Natural killer cell (primary cell): ENCODE measurements around the gene KIAA0319L. TPM values are rescaled to one million over a fixed set of nuclear protein-coding genes. Genes with fewer than 3 reads are reported as not detected.

Source experiments
- ATAC-seq, 3 donors: fragments of 150-1000 bp in 2 of 3; fragments of 200-7000 bp in 1 of 3; cut with Tn5 transposase; 1 replicate in 1 of 3; 2 replicates in 2 of 3; pipeline ENCODE4 v1.10.0; 2021; ENCODE audit warnings: mild to moderate bottlenecking in 2 of 3, moderate library complexity in 2 of 3
- DNase-seq, 2 donors: peaks; one replicate each; pipeline versions ENCODE4 v3.0.0 to v3.0.0-alpha.2; 2013 to 2021; ENCODE audit warnings: mixed read lengths in 1 of 2
- H3K27ac ChIP-seq: one replicate; pipeline ENCODE4 v1.5.1; 2013; ENCODE audit warnings: mild to moderate bottlenecking, low read length
- H3K27me3 ChIP-seq: one replicate; pipeline ENCODE4 v1.6.1; 2013; ENCODE audit warnings: low read length; ENCODE audit not compliant: control insufficient read depth, insufficient read depth
- H3K36me3 ChIP-seq: one replicate; pipeline ENCODE4 v1.6.1; 2013; ENCODE audit warnings: low read length; ENCODE audit not compliant: control insufficient read depth, insufficient read depth
- H3K4me1 ChIP-seq: one replicate; pipeline ENCODE4 v1.6.1; 2013; ENCODE audit warnings: low read length; ENCODE audit not compliant: control insufficient read depth, insufficient read depth
- H3K4me3 ChIP-seq: one replicate; pipeline ENCODE4 v1.5.1; 2013; ENCODE audit warnings: low read length
- H3K9me3 ChIP-seq: one replicate; pipeline ENCODE4 v1.6.1; 2013; ENCODE audit warnings: low read length; ENCODE audit not compliant: control insufficient read depth, insufficient read depth
- H3K27ac Mint-ChIP-seq, 2 donors: one replicate each; pipeline ENCODE4 v1.8.0; 2022; ENCODE audit warnings: mild to moderate bottlenecking in 2 of 2, mixed read lengths in 2 of 2, moderate library complexity in 1 of 2
- H3K27me3 Mint-ChIP-seq, 2 donors: one replicate each; pipeline ENCODE4 v1.8.0; 2022; ENCODE audit warnings: low read depth in 2 of 2, mixed read lengths in 2 of 2
- H3K36me3 Mint-ChIP-seq: one replicate; pipeline ENCODE4 v1.8.0; 2022; ENCODE audit warnings: mixed read lengths
- H3K4me1 Mint-ChIP-seq, 2 donors: one replicate each; pipeline ENCODE4 v1.8.0; 2022; ENCODE audit warnings: mixed read lengths in 2 of 2
- H3K4me3 Mint-ChIP-seq: one replicate; pipeline ENCODE4 v1.8.0; 2022; ENCODE audit warnings: mild to moderate bottlenecking, moderate library complexity, mixed read lengths
- H3K9me3 Mint-ChIP-seq, 2 donors: one replicate each; pipeline ENCODE4 v1.8.0; 2022; ENCODE audit warnings: mixed read lengths in 2 of 2
- WGBS: methylation state at CpG from one replicate; pipeline ENCODE4 v1.1.7; 2013; ENCODE audit warnings: missing lambda C conversion rate; ENCODE audit not compliant: insufficient coverage; 5-methylcytosine and 5-hydroxymethylcytosine counted together
- intact Hi-C: fragments of 100-400 bp; cut with micrococcal nuclease; formaldehyde crosslinking; loops from one replicate; pipeline ENCODE4 v1.14.2; 2022
- total RNA-seq, 4 donors: library from RNA; stranded (reverse); fragments of 120-200 nt in 1 of 4; gene quantifications; one replicate each; pipeline versions ENCODE4 v1.2.3 to v1.2.4, GENCODE V29; 2013 to 2022
- TF ChIP-seq, protein P1 (sequence below): fragments of 200-600 bp; IDR thresholded peaks from one replicate; pipeline ENCODE4 v1.8.0; 2022; ENCODE audit warnings: antibody characterized with exemption

The KIAA0319L gene
- total RNA-seq, 3 donors from 2014 or later (not counting 1 experiment from before 2014, with no cell fraction given): 51.3 to 75.0 (median 64.8) TPM

GRCh38 chr1:35564037-35564883 lies 7.1 kb upstream of the KIAA0319L start:
- H3K4me3 ChIP-seq: no peak overlapping the region
- Mint-ChIP-seq H3K27me3 (no peaks in the 10 kb centered on the region), H3K36me3 (no peaks in the 10 kb centered on the region), H3K27ac (peak overlapping the region in 1 of 2 donors; percentile 82), H3K4me3 (no peak overlapping the region), H3K9me3 (no peaks in the 10 kb centered on the region), H3K4me1 (peaks cover 20 to 47% of the 10 kb centered on the region in 2 donors)
- 85% methylated on average over 9 of the region's 9 CpGs for WGBS
- H3K36me3 ChIP-seq: peaks cover 2% of the 10 kb centered on the region
- DNase-seq: peak; percentile 76 to 90
- H3K9me3 ChIP-seq: no peaks in the 10 kb centered on the region
- H3K27me3 ChIP-seq: no peaks in the 10 kb centered on the region
- H3K27ac ChIP-seq: no peak overlapping the region
- H3K4me1 ChIP-seq: peaks cover 10% of the 10 kb centered on the region
- ATAC-seq: peak; percentile 73 to 90 (median 83)
- TF ChIP-seq, protein P1, sequence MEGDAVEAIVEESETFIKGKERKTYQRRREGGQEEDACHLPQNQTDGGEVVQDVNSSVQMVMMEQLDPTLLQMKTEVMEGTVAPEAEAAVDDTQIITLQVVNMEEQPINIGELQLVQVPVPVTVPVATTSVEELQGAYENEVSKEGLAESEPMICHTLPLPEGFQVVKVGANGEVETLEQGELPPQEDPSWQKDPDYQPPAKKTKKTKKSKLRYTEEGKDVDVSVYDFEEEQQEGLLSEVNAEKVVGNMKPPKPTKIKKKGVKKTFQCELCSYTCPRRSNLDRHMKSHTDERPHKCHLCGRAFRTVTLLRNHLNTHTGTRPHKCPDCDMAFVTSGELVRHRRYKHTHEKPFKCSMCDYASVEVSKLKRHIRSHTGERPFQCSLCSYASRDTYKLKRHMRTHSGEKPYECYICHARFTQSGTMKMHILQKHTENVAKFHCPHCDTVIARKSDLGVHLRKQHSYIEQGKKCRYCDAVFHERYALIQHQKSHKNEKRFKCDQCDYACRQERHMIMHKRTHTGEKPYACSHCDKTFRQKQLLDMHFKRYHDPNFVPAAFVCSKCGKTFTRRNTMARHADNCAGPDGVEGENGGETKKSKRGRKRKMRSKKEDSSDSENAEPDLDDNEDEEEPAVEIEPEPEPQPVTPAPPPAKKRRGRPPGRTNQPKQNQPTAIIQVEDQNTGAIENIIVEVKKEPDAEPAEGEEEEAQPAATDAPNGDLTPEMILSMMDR: peak; percentile 78
- intact Hi-C loops: loop anchor here (1.0 kb wide), 2 partner anchors 113 to 210 kb away; no protein-coding TSS in a partner anchor

GRCh38 chr1:35563166-35563565 lies 6.0 kb upstream of the KIAA0319L start:
- intact Hi-C loops: no loop called here
- 38% methylated on average over 12 of the region's 12 CpGs for WGBS

DNA sequence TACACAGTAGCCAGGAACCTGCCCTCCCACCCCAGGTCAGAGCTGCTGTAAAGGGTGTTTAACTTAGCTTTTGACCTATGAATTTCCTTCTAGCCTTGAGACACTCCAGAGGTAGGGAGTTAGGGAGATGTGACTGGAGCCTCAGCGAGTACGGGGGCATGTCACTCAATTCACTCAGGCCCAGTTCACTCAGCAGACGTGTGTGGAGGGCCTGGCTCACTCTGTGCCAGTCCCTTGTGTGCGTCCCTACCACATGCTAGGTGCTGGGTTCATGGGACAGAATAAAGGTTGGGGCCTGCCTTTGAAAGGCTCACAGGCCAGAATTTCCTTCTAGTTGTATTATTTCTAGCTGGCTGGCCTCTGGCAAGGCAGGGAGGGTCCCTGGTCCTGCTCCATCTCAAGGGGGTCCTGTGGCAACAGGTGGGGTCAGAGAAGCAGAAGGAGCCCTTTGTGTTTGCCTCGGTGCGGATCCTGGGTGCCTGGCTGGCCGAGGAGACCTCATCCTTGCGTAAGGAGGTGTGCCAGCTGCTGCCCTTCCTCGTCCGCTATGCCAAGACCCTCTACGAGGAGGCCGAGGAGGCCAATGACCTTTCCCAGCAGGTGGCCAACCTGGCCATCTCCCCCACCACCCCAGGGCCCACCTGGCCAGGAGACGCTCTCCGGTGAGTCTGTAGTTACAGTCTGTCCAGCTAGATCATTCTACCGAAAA lies 4.9 kb upstream of the KIAA0319L start:
- DNase-seq: no peak
- Histone ChIP-seq H3K4me1 (peaks cover 21% of the 10 kb centered on the region), H3K36me3 (peaks cover 2% of the 10 kb centered on the region), H3K27me3 (no peaks in the 10 kb centered on the region), H3K9me3 (no peaks in the 10 kb centered on the region), H3K4me3 (no peak overlapping the region), H3K27ac (no peak overlapping the region)
- Mint-ChIP-seq H3K4me3 (no peak overlapping the region), H3K4me1 (peaks cover 17 to 52% of the 10 kb centered on the region in 2 donors), H3K27ac (peak overlapping the region in 1 of 2 donors; percentile 41), H3K9me3 (no peaks in the 10 kb centered on the region), H3K36me3 (no peaks in the 10 kb centered on the region), H3K27me3 (no peaks in the 10 kb centered on the region)
- intact Hi-C loops: no loop called here
- 94% methylated on average over 14 of the region's 15 CpGs for WGBS
- TF ChIP-seq, protein P1: no peak
- no peak for ATAC-seq

More at GRCh38 chr1:35563166-35563565, 6.0 kb upstream of the KIAA0319L start:
- Histone ChIP-seq H3K36me3 (peaks cover 2% of the 10 kb centered on the region), H3K9me3 (no peaks in the 10 kb centered on the region), H3K4me1 (peaks cover 17% of the 10 kb centered on the region), H3K27me3 (no peaks in the 10 kb centered on the region), H3K4me3 (no peak overlapping the region), H3K27ac (no peak overlapping the region)
- ATAC-seq (no peak), DNase-seq (no peak)
- no peaks in the 10 kb centered on the region for H3K27me3 Mint-ChIP-seq
- H3K9me3 Mint-ChIP-seq: no peaks in the 10 kb centered on the region
- H3K4me1 Mint-ChIP-seq: peaks cover 15 to 45% of the 10 kb centered on the region in 2 donors
- no peaks in the 10 kb centered on the region for H3K36me3 Mint-ChIP-seq
- no peak overlapping the region for H3K27ac Mint-ChIP-seq
- TF ChIP-seq, protein P1: no peak
- H3K4me3 Mint-ChIP-seq: no peak overlapping the region
